OCI-LY7 (cell line): ENCODE results near the gene SORBS2. TPM values are rescaled to one million over a fixed set of nuclear protein-coding genes. Genes with fewer than 3 reads are reported as not detected.

Experiments
- BruUV-seq: library from RNA; stranded (reverse); fragments of 400-500 nt; replicated peaks from 2 replicates; lab custom pipeline; 2021; lab: Mats Ljungman, UMichigan
- CTCF ChIA-PET: fragments of 300-600 bp; sonication (Branson Sonifier 250); formaldehyde crosslinking; loops from one replicate; lab custom pipeline; 2022; ENCODE audit warnings: antibody characterized with exemption; ENCODE audit not compliant: unreplicated experiment; lab: Charles Lee
- POLR2A ChIA-PET: fragments of 300-600 bp; sonication (Branson Sonifier 250); formaldehyde crosslinking; loops from one replicate; lab custom pipeline; 2022; ENCODE audit warnings: antibody characterized with exemption; lab: Charles Lee
- DNase-seq: peaks from one replicate; pipeline ENCODE4 v3.0.0-alpha.2; 2015; ENCODE audit warnings: low spot score
- H2AFZ ChIP-seq: fragments of 200-600 bp; sonication (generic), shearing (Covaris generic); 2 replicates; pipeline ENCODE4 v1.6.1; 2014; ENCODE audit warnings: mild to moderate bottlenecking, antibody characterized with exemption, low read length, moderate library complexity
- H3K27ac ChIP-seq: fragments of 200-600 bp; sonication (generic); 2 replicates; pipeline ENCODE4 v1.5.1; 2014; ENCODE audit warnings: mixed run types, low read depth, mild to moderate bottlenecking, moderate library complexity, low read length, inconsistent platforms; ENCODE audit not compliant: poor library complexity, severe bottlenecking
- H3K36me3 ChIP-seq: fragments of 200-600 bp; sonication (generic); 2 replicates; pipeline ENCODE4 v1.6.1; 2014; ENCODE audit warnings: mild to moderate bottlenecking, antibody characterized with exemption, low read length, moderate library complexity, mixed read lengths; ENCODE audit not compliant: insufficient read depth
- H3K4me1 ChIP-seq: fragments of 200-600 bp; sonication (generic); 2 replicates; pipeline ENCODE4 v1.5.1; 2014; ENCODE audit warnings: mild to moderate bottlenecking, low read length; ENCODE audit not compliant: insufficient read depth, poor library complexity, severe bottlenecking
- H3K4me2 ChIP-seq: fragments of 200-600 bp; sonication (generic); 2 replicates; pipeline ENCODE4 v1.6.1; 2014; ENCODE audit warnings: mild to moderate bottlenecking, low read length
- H3K4me3 ChIP-seq: fragments of 200-600 bp; sonication (generic); 2 replicates; pipeline ENCODE4 v1.5.1; 2014; ENCODE audit warnings: mild to moderate bottlenecking, low read depth, low read length; ENCODE audit not compliant: poor library complexity, severe bottlenecking
- H3K79me2 ChIP-seq: fragments of 200-600 bp; sonication (generic); 2 replicates; pipeline ENCODE4 v1.6.1; 2016; ENCODE audit warnings: low read depth, mild to moderate bottlenecking, low read length, moderate library complexity, mixed read lengths; ENCODE audit not compliant: insufficient read depth
- H3K9me2 ChIP-seq: fragments of 200-600 bp; sonication (generic); 2 replicates; pipeline ENCODE4 v1.6.1; 2016; ENCODE audit warnings: mild to moderate bottlenecking, low read length, mixed read lengths; ENCODE audit not compliant: insufficient read depth
- H3K9me3 ChIP-seq: fragments of 200-600 bp; sonication (generic); 2 replicates; pipeline ENCODE4 v1.6.1; 2014; ENCODE audit warnings: mild to moderate bottlenecking, mixed run types, low read length, mixed read lengths
- H4K20me1 ChIP-seq: fragments of 200-600 bp; sonication (generic); 2 replicates; pipeline ENCODE4 v1.6.1; 2014; ENCODE audit warnings: mild to moderate bottlenecking, antibody characterized with exemption, low read length, moderate library complexity, mixed read lengths; ENCODE audit not compliant: insufficient read depth
- CTCF ChIP-seq: fragments of 200-600 bp; sonication (generic); conservative IDR thresholded peaks from 2 replicates; pipeline ENCODE4 v1.5.1; 2014; ENCODE audit warnings: mild to moderate bottlenecking, antibody characterized with exemption, low read length, moderate library complexity, mixed read lengths
- EZH2phosphoT487 ChIP-seq: fragments of 200-600 bp; sonication (generic); IDR thresholded peaks from 2 replicates; pipeline ENCODE4 v1.6.1; 2018; ENCODE audit warnings: low read depth, borderline replicate concordance, mild to moderate bottlenecking, mixed run types, antibody characterized with exemption, low read length, moderate library complexity, mixed read lengths
- intact Hi-C: fragments of 100-400 bp; cut with micrococcal nuclease; formaldehyde crosslinking; loops from one replicate; pipeline ENCODE4 v1.10.0; 2022; ENCODE audit not compliant: unreplicated experiment
- total RNA-seq, 2 experiments: library from RNA; depleted of rRNA in 1 of 2; stranded (reverse); fragments of >200 nt in 1 of 2; shearing (Covaris generic) in 1 of 2; gene quantifications; 2 replicates each; pipeline ENCODE4 v1.2.3, GENCODE V29; 2014 to 2022

The SORBS2 gene
- total RNA-seq, 2 experiments from 2014 or later: 33.2 to 43.5 TPM

- Histone ChIP-seq H3K79me2 (no peaks in the 10 kb centered on the region), H3K4me2 (no peak overlapping the region), H3K27ac (no peak overlapping the region), H4K20me1 (no peaks in the 10 kb centered on the region), H3K36me3 (no peaks in the 10 kb centered on the region), H3K9me3 (no peaks in the 10 kb centered on the region), H3K4me3 (no peak overlapping the region), H3K9me2 (no peaks in the 10 kb centered on the region), H3K4me1 (no peaks in the 10 kb centered on the region), H2AFZ (no peak overlapping the region)
- BruUV-seq: no TSS peak
- intact Hi-C loops: no loop called here
- CTCF ChIA-PET: no interaction called here
- TF ChIP-seq EZH2phosphoT487: no peak
- no peak for TF ChIP-seq CTCF
- DNase-seq: no peak
- POLR2A ChIA-PET: interaction anchor here (0.9 kb wide), 2 partner anchors 14 to 96 kb away, joined by 3 to 5 read pairs; no protein-coding TSS in a partner anchor
Observed at GRCh38 chr4:185836241-185837084, 24.5 kb upstream of the SORBS2 start.

GRCh38 chr4:185835814-185836213, 23.8 kb upstream of the SORBS2 start:
- TF ChIP-seq CTCF: no peak
- no peak for TF ChIP-seq EZH2phosphoT487
- no peaks in the 10 kb centered on the region for H4K20me1 ChIP-seq
- ChIA-PET POLR2A (no interaction called here), CTCF (no interaction called here)
- no peak for DNase-seq
- no peak overlapping the region for H3K4me2 ChIP-seq
- intact Hi-C loops: no loop called here
- no peaks in the 10 kb centered on the region for H3K79me2 ChIP-seq
- no peaks in the 10 kb centered on the region for H3K9me3 ChIP-seq
- BruUV-seq: no TSS peak
- H3K4me1 ChIP-seq: no peaks in the 10 kb centered on the region
- no peaks in the 10 kb centered on the region for H3K36me3 ChIP-seq
- H3K9me2 ChIP-seq: no peaks in the 10 kb centered on the region
- no peak overlapping the region for H2AFZ ChIP-seq
- H3K4me3 ChIP-seq: no peak overlapping the region
- no peak overlapping the region for H3K27ac ChIP-seq

GRCh38 chr4:185835336-185835735, 23.3 kb upstream of the SORBS2 start:
- Histone ChIP-seq H2AFZ (no peak overlapping the region), H3K36me3 (no peaks in the 10 kb centered on the region), H3K4me1 (no peaks in the 10 kb centered on the region), H4K20me1 (no peaks in the 10 kb centered on the region), H3K9me3 (no peaks in the 10 kb centered on the region), H3K4me3 (no peak overlapping the region), H3K27ac (no peak overlapping the region), H3K9me2 (no peaks in the 10 kb centered on the region), H3K4me2 (no peak overlapping the region), H3K79me2 (no peaks in the 10 kb centered on the region)
- CTCF ChIA-PET: no interaction called here
- no peak for TF ChIP-seq CTCF
- TF ChIP-seq EZH2phosphoT487: no peak
- BruUV-seq: no TSS peak
- intact Hi-C loops: no loop called here
- no peak for DNase-seq
- POLR2A ChIA-PET: no interaction called here
